Right atrium auricular region (tissue), 2 donors: ENCODE data around the gene VEGFB. TPM values are rescaled to one million over a fixed set of nuclear protein-coding genes. Genes with fewer than 3 reads are reported as not detected.

Source experiments
- DNase-seq: peaks from one replicate; pipeline ENCODE4 v3.0.0-alpha.2; 2019; ENCODE audit warnings: low spot score
- H3K27ac ChIP-seq, 2 donors: fragments of 200-600 bp; sonication (generic); 1 replicate in 1 of 2; 2 replicates in 1 of 2; pipeline ENCODE4 v1.5.1; 2016 to 2019
- H3K27me3 ChIP-seq, 2 donors: fragments of 200-600 bp; sonication (generic); one replicate each; pipeline versions ENCODE4 v1.5.1 to v1.6.0; 2017 to 2019
- H3K36me3 ChIP-seq: fragments of 200-600 bp; sonication (generic); one replicate; pipeline ENCODE4 v1.5.1; 2016
- H3K4me1 ChIP-seq, 2 donors: fragments of 200-600 bp; sonication (generic); one replicate each; pipeline versions ENCODE4 v1.5.1 to v1.6.0; 2017 to 2019
- H3K4me3 ChIP-seq, 2 donors: fragments of 200-600 bp; sonication (generic); 1 replicate in 1 of 2; 2 replicates in 1 of 2; pipeline ENCODE4 v1.5.1; 2017 to 2019; ENCODE audit warnings: mild to moderate bottlenecking in 1 of 2, moderate library complexity in 1 of 2
- H3K9me3 ChIP-seq, 2 donors: fragments of 200-600 bp; sonication (generic); one replicate each; pipeline ENCODE4 v1.5.1; 2019
- CTCF ChIP-seq, 2 donors: fragments of 200-600 bp; sonication (generic); IDR thresholded peaks; one replicate each; pipeline ENCODE4 v1.5.1; 2019; ENCODE audit warnings: antibody characterized with exemption in 2 of 2
- total RNA-seq, 2 donors: library from RNA; depleted of rRNA; stranded (reverse); fragments of >200 nt; gene quantifications; one replicate each; pipeline ENCODE4 v1.1.0, GENCODE V29; 2016

Gene VEGFB
- total RNA-seq, 2 donors from 2014 or later, result 153 to 201 TPM

DNA sequence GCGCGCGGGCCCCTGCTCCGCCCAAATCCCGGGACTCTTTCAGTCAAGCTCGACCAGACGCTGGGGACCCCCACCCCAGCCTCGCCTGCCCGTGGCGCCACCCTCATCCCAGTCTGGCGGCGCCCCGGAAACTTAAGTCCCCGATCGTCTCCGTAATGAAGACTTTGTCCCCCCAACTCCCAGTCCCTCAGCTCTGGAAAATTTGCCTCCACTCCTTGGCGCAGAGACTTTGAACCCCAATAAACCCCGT lies 17.3 kb downstream of the VEGFB start:
- peaks cover 0 to 44% of the 10 kb centered on the region in 2 donors for H3K4me1 ChIP-seq
- H3K36me3 ChIP-seq, result peaks cover 20% of the 10 kb centered on the region
- peak overlapping the region; percentile 77 to 83 for H3K4me3 ChIP-seq
- no peak for DNase-seq
- no peaks in the 10 kb centered on the region for H3K27me3 ChIP-seq
- H3K27ac ChIP-seq, result peak overlapping the region; percentile 63 to 71
- no peaks in the 10 kb centered on the region for H3K9me3 ChIP-seq
- no peak for TF ChIP-seq CTCF (IDR thresholded peaks at IDR 0.05)

DNA sequence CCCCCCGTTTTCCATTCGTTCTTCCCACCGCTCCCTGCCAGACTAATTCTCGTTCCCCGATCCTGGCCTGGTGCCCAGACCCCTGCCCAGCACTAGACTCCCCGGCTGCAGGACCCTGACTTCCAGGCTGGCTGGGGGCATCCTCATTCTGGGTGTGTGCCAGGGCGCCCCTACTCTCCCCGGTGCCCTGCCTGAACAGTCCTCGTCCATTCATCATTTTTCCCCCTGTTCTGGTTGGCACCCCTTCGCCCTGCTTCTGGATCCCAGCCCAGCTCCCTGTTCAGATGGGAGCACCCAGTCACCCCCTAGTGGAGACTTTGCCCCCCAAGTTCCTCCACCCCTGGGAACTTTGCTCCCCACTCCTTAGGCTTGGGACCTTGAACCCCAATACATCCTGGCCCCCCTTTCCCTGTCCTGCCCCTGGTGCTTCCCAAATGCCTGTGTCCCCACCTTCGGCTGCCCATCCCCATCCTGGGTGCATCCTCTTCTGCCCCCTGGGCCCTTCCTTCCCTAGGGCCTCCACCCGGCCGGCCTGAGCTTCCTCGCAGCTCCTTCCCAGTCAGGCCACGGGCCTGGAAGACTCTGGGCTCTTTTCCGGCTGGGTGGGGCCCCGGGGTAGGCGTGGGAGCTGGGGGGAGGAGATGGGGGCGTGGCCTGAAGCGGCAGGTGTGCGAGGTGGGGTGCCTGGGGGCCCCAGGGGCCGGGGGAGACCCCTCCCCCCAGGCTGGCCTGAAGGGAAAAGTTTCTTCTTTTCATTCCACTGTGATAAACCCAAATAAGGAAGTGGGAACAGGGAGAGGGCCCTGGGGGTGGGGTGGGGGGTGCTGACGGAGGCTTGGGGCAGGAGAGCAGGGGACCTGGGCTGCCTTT lies 17.9 kb downstream of the VEGFB start:
- TF ChIP-seq CTCF (IDR thresholded peaks at IDR 0.05), result peak in 1 of 2 donors; percentile 31
- Histone ChIP-seq H3K4me3 (peak overlapping the region; percentile 77 to 83), H3K27ac (peak overlapping the region; percentile 63 to 71), H3K27me3 (no peaks in the 10 kb centered on the region), H3K4me1 (peaks cover 0 to 40% of the 10 kb centered on the region in 2 donors), H3K9me3 (no peaks in the 10 kb centered on the region), H3K36me3 (peaks cover 20% of the 10 kb centered on the region)
- no peak for DNase-seq

GRCh38 chr11:64253043-64253442 lies 18.7 kb downstream of the VEGFB start:
- Histone ChIP-seq H3K36me3 (peaks cover 20% of the 10 kb centered on the region), H3K4me1 (peaks cover 0 to 33% of the 10 kb centered on the region in 2 donors), H3K9me3 (no peaks in the 10 kb centered on the region), H3K4me3 (peak overlapping the region in 1 of 2 donors; percentile 83), H3K27ac (peak overlapping the region in 1 of 2 donors; percentile 71), H3K27me3 (no peaks in the 10 kb centered on the region)
- TF ChIP-seq CTCF (IDR thresholded peaks at IDR 0.05), result no peak
- DNase-seq, result no peak

DNA sequence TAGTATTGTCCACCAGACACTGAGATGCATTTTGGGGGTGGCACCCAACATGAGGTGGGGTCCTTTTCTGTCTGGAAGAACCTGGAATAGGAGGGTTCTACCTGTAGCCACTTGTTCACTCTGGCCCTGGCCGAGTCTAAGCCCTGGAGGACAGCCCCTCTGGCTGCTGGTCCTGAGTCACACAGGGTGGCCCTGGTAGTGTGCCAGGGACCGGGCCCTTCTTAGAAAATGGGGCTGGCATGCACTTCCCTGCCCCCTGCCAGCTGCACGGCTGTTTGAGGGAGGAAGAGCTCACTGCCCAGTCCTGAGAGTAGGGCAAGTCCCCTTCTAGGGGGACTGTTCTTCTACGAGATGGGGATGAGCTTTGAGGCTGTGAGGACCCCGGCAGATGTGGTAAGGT lies 19.1 kb downstream of the VEGFB start:
- H3K27me3 ChIP-seq, result no peaks in the 10 kb centered on the region
- H3K36me3 ChIP-seq, result peaks cover 23% of the 10 kb centered on the region
- no peak overlapping the region for H3K27ac ChIP-seq
- H3K9me3 ChIP-seq, result no peaks in the 10 kb centered on the region
- H3K4me1 ChIP-seq, result peaks cover 0 to 32% of the 10 kb centered on the region in 2 donors
- H3K4me3 ChIP-seq, result no peak overlapping the region
- DNase-seq, result no peak
- TF ChIP-seq CTCF (IDR thresholded peaks at IDR 0.05), result no peak

DNA sequence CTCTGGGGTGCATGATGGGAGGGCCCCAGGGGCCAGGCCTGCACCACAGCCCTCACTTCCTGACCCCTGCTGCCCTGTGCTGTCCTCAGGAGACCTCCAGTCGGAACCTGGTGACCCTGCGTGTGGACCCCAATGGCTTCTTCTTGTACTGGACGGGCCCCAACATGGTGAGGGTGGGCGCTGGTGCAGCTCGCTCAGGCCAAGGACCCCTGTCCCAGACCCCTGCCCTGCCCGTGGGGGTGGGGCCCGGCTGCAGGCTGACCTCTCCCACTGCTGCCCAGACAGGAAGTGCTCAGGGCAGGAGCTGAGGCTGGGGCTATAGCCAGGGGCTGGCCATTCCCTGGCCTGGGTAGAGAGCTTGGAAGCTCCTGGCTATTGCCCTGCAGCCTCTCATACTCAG lies 19.9 kb downstream of the VEGFB start:
- H3K4me1 ChIP-seq, result peaks cover 0 to 32% of the 10 kb centered on the region in 2 donors
- no peak for TF ChIP-seq CTCF (IDR thresholded peaks at IDR 0.05)
- no peak overlapping the region for H3K27ac ChIP-seq
- DNase-seq, result no peak
- H3K27me3 ChIP-seq, result no peaks in the 10 kb centered on the region
- H3K36me3 ChIP-seq, result peaks cover 32% of the 10 kb centered on the region
- H3K9me3 ChIP-seq, result no peaks in the 10 kb centered on the region
- H3K4me3 ChIP-seq, result no peak overlapping the region
